Fibroblast of mammary gland (primary cell): Measurements from ENCODE around the gene WWOX.

Source experiments
- DNase-seq: peaks from one replicate; pipeline ENCODE4 v3.0.0-alpha.2; 2010; ENCODE audit warnings: low read depth
- H3K4me3 ChIP-seq: 2 replicates; pipeline ENCODE4 v1.5.1; 2011; ENCODE audit warnings: low read depth, mild to moderate bottlenecking, low read length, moderate library complexity; ENCODE audit not compliant: control insufficient read depth
- CTCF ChIP-seq: conservative IDR thresholded peaks from 2 replicates; pipeline ENCODE4 v1.5.1; 2011; ENCODE audit warnings: low read depth, low read length, inconsistent platforms; ENCODE audit not compliant: control insufficient read depth, insufficient read depth

The WWOX gene

GRCh38 chr16:78069913-78070312 is 29.5 kb upstream of the WWOX start:
- no peak for DNase-seq
- no peak for TF ChIP-seq CTCF
- H3K4me3 ChIP-seq: no peak overlapping the region

GRCh38 chr16:78072275-78072674 is 27.2 kb upstream of the WWOX start:
- no peak overlapping the region for H3K4me3 ChIP-seq
- TF ChIP-seq CTCF: no peak

GRCh38 chr16:78075800-78076199 is 23.7 kb upstream of the WWOX start:
- no peak for TF ChIP-seq CTCF
- no peak overlapping the region for H3K4me3 ChIP-seq
- no peak for DNase-seq

More at GRCh38 chr16:78072275-78072674, 27.2 kb upstream of the WWOX start:
- DNase-seq: no peak

GRCh38 chr16:78081341-78081740 is 18.1 kb upstream of the WWOX start:
- DNase-seq: no peak
- no peak for TF ChIP-seq CTCF
- H3K4me3 ChIP-seq: no peak overlapping the region

- H3K4me3 ChIP-seq: no peak overlapping the region
- TF ChIP-seq CTCF: no peak
- DNase-seq: no peak
These were observed 8.0 kb upstream of the WWOX start for GRCh38 chr16:78091419-78091818.

- TF ChIP-seq CTCF: no peak
These were observed 6.7 kb upstream of the WWOX start for GRCh38 chr16:78092758-78093157.

GRCh38 chr16:78094166-78094565 is 5.3 kb upstream of the WWOX start:
- peak; percentile 11 for TF ChIP-seq CTCF
- H3K4me3 ChIP-seq: no peak overlapping the region
- DNase-seq: peak; percentile 10

More at GRCh38 chr16:78092758-78093157, 6.7 kb upstream of the WWOX start:
- DNase-seq: no peak
- H3K4me3 ChIP-seq: no peak overlapping the region
